HG03045 (cell line): Measurements from ENCODE around the gene KCNC1.

Source experiments
- ATAC-seq: cut with Tn5 transposase; IDR thresholded peaks from one replicate; pipeline ENCODE4 v1.9.1; 2021; ENCODE audit warnings: mild to moderate bottlenecking, moderate library complexity; ENCODE audit not compliant: unreplicated experiment

Gene KCNC1

GRCh38 chr11:17734418-17734911, at the start of gene KCNC1:
KCNC1 (plus strand) TSS chr11:17734781; CDS start chr11:17736003, 1,222 bp downstream.
- no peak for ATAC-seq

- ATAC-seq, result no peak
Observed at GRCh38 chr11:17686231-17686980, 48.2 kb upstream of the KCNC1 start.

GRCh38 chr11:17687946-17688670, 46.5 kb upstream of the KCNC1 start:
- no peak for ATAC-seq

- ATAC-seq, result no peak
Observed at GRCh38 chr11:17691550-17691949, 43.0 kb upstream of the KCNC1 start.

GRCh38 chr11:17691976-17692375, 42.6 kb upstream of the KCNC1 start:
- no peak for ATAC-seq

GRCh38 chr11:17692931-17693330, 41.6 kb upstream of the KCNC1 start:
- ATAC-seq, result no peak

- no peak for ATAC-seq
Observed at GRCh38 chr11:17693531-17693930, 41.0 kb upstream of the KCNC1 start.

GRCh38 chr11:17694494-17695110, 40.0 kb upstream of the KCNC1 start:
- ATAC-seq, result no peak

GRCh38 chr11:17695454-17696441, 38.8 kb upstream of the KCNC1 start:
- ATAC-seq, result no peak

GRCh38 chr11:17696741-17697140, 37.8 kb upstream of the KCNC1 start:
- ATAC-seq, result no peak

- ATAC-seq, result no peak
Observed at GRCh38 chr11:17697175-17697949, 37.2 kb upstream of the KCNC1 start.

GRCh38 chr11:17699147-17700114, 35.1 kb upstream of the KCNC1 start:
- no peak for ATAC-seq

- no peak for ATAC-seq
Observed at GRCh38 chr11:17700991-17701390, 33.6 kb upstream of the KCNC1 start.

- ATAC-seq, result no peak
Observed at GRCh38 chr11:17702876-17703275, 31.7 kb upstream of the KCNC1 start.

GRCh38 chr11:17703951-17704350, 30.6 kb upstream of the KCNC1 start:
- ATAC-seq, result no peak

GRCh38 chr11:17707830-17708229, 26.8 kb upstream of the KCNC1 start:
- no peak for ATAC-seq

GRCh38 chr11:17711836-17712235, 22.7 kb upstream of the KCNC1 start:
- ATAC-seq, result no peak

- no peak for ATAC-seq
Observed at GRCh38 chr11:17713851-17714250, 20.7 kb upstream of the KCNC1 start.
